Thyroid gland (tissue), 4 donors: ENCODE measurements around the gene WNK3. TPM values are rescaled to one million over a fixed set of nuclear protein-coding genes. Genes with fewer than 3 reads are reported as not detected.

Source experiments
- DNase-seq, 2 donors: peaks; one replicate each; pipeline ENCODE4 v3.0.0-alpha.2; 2019
- H3K27ac ChIP-seq, 3 donors: fragments of 200-600 bp; sonication (generic); 1 replicate in 2 of 3; 2 replicates in 1 of 3; pipeline ENCODE4 v1.5.1; 2016 to 2019; ENCODE audit warnings: mild to moderate bottlenecking in 1 of 3, moderate library complexity in 1 of 3
- H3K27me3 ChIP-seq: fragments of 200-600 bp; sonication (generic); one replicate; pipeline ENCODE4 v1.5.1; 2019
- H3K36me3 ChIP-seq, 2 donors: fragments of 200-600 bp; sonication (generic); one replicate each; pipeline ENCODE4 v1.5.1; 2016 to 2019
- H3K4me1 ChIP-seq, 2 donors: fragments of 200-600 bp; sonication (generic); one replicate each; pipeline ENCODE4 v1.5.1; 2017 to 2019
- H3K4me3 ChIP-seq, 3 donors: fragments of 200-600 bp; sonication (generic); replicated peaks in 1 of 3; 1 replicate in 2 of 3; 2 replicates in 1 of 3; pipeline ENCODE4 v1.5.1; 2016; ENCODE audit warnings: mild to moderate bottlenecking in 1 of 3
- H3K9me3 ChIP-seq: fragments of 200-600 bp; sonication (generic); one replicate; pipeline ENCODE4 v1.5.1; 2017
- CTCF ChIP-seq, 6 experiments: fragments of 200-600 bp in 3 of 6; fragments of 450-650 bp in 3 of 6; sonication (generic) in 3 of 6; IDR thresholded peaks; one replicate each; pipeline ENCODE4 v1.5.1; 2016 to 2019; ENCODE audit warnings: antibody characterized with exemption in 6 of 6, mild to moderate bottlenecking in 2 of 6, inconsistent platforms in 1 of 6, moderate library complexity in 1 of 6
- POLR2A ChIP-seq, 2 donors: fragments of 450-650 bp; IDR thresholded peaks; one replicate each; pipeline ENCODE4 v1.6.1; 2017; ENCODE audit warnings: antibody characterized with exemption in 2 of 2, mild to moderate bottlenecking in 2 of 2, moderate library complexity in 1 of 2
- WGBS, 2 donors: methylation state at CpG; one replicate each; pipeline ENCODE4 v1.1.5; 2017; 5-methylcytosine and 5-hydroxymethylcytosine counted together
- intact Hi-C: fragments of 100-400 bp; cut with DNase I; formaldehyde crosslinking; loops from one replicate; pipeline ENCODE4 v1.15.1; 2023
- small RNA-seq: library from RNA; depleted of rRNA; stranded (forward); fragments of <200 nt; gene quantifications from one replicate; pipeline ENCODE3, GENCODE V24; 2016
- total RNA-seq, 4 donors: library from RNA; depleted of rRNA; stranded (reverse); fragments of >200 nt; gene quantifications; one replicate each; pipeline ENCODE4 v1.2.3, GENCODE V29; 2016

WNK3 gene
- total RNA-seq, 4 donors from 2014 or later: 2.3 to 7.0 (median 4.6) TPM

- H3K4me3 ChIP-seq: no peak overlapping the region
- H3K27ac ChIP-seq: no peak overlapping the region
- H3K36me3 ChIP-seq: no peaks in the 10 kb centered on the region
- intact Hi-C loops: no loop called here
- no peak for DNase-seq
- TF ChIP-seq CTCF (IDR thresholded peaks at IDR 0.05) (no peak), POLR2A (IDR thresholded peaks at IDR 0.05) (no peak)
- no peaks in the 10 kb centered on the region for H3K4me1 ChIP-seq
- 57 to 73% methylated on average over 4 of the region's 4 CpGs for WGBS, 2 donors
- H3K27me3 ChIP-seq: no peaks in the 10 kb centered on the region
- H3K9me3 ChIP-seq: no peaks in the 10 kb centered on the region
Measured at GRCh38 chrX:54166915-54167314, 190.9 kb downstream of the WNK3 start.

GRCh38 chrX:54157561-54157960 lies 200.3 kb downstream of the WNK3 start:
- DNase-seq: no peak
- Histone ChIP-seq H3K27ac (no peak overlapping the region), H3K36me3 (no peaks in the 10 kb centered on the region), H3K27me3 (no peaks in the 10 kb centered on the region), H3K4me3 (no peak overlapping the region), H3K9me3 (no peaks in the 10 kb centered on the region), H3K4me1 (no peaks in the 10 kb centered on the region)
- no peak for TF ChIP-seq CTCF (IDR thresholded peaks at IDR 0.05)
- TF ChIP-seq POLR2A (IDR thresholded peaks at IDR 0.05): no peak
- intact Hi-C loops: no loop called here

Small RNA genes lying within 50 kb of the gene (small RNA-seq; reads per million reads assigned to genes)
- not detected for gene AL589872.1
- gene RNU6-434P: not detected

Other genes starting within 250 kb of the WNK3 start
- 10 to 100 TPM in 3 of 4 donors, 1 to 10 TPM in 1; 5.0 to 15.6 (median 14.5) TPM for gene FAM120C, start 174.8 kb downstream of the WNK3 start, total RNA-seq
- 10 to 100 TPM; 27.9 to 39.0 (median 34.3) TPM for gene TSR2, start 82.4 kb upstream of the WNK3 start, total RNA-seq
- gene FGD1, start 138.2 kb upstream of the WNK3 start, total RNA-seq: 1 to 10 TPM; 3.0 to 7.1 (median 4.2) TPM
- gene GNL3L, start 172.2 kb upstream of the WNK3 start, total RNA-seq: 10 to 100 TPM; 38.0 to 57.1 (median 51.6) TPM